ENCODE measurements around the gene GPC3. TPM values are rescaled to one million over a fixed set of nuclear protein-coding genes. Genes with fewer than 3 reads are reported as not detected.

The GPC3 gene
- total and polyA plus RNA-seq, 2 of the 4 experiments (the other 2 are of a cell fraction) = not detected

DNA sequence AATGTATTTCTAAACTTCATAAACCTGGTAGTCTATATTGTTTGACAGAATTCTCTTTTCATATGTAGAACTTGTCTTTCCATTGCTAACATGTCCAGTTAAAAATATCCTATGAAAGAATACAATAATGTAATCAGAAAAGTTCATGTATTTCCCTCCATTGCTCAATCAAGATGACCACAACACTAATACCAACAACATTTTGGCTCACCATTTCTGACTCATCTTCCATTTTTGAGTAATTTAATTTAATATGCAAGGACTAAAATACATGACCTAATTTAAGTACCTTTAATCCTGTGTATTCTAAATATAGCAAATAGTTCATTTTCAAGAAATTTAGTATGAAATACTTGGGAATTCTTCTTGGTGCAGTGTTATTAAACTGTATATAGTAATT, 330.6 kb downstream of the GPC3 start:
- Histone ChIP-seq H2BK120ac (ENCODE audit: low read depth, low read length) (no peak overlapping the region), H3K9me3 (ENCODE audit: control insufficient read depth, insufficient read depth, low read length) (no peaks in the 10 kb centered on the region), H3K27ac (ENCODE audit: insufficient read depth, low read length) (no peak overlapping the region), H3K4me3 (ENCODE audit: insufficient read depth, low read depth, low read length) (no peak overlapping the region), H2AK9ac (replicated peaks; ENCODE audit: low read depth, low read length, poor library complexity) (no peak overlapping the region), H2BK20ac (ENCODE audit: low read depth, low read length) (no peak overlapping the region), H4K91ac (ENCODE audit: insufficient read depth, low read depth, low read length) (no peak overlapping the region), H3K56ac (ENCODE audit: extremely low read depth, insufficient read depth, low read length) (no peak overlapping the region), H3K4ac (ENCODE audit: low read depth, low read length) (no peak overlapping the region), H4K5ac (ENCODE audit: low read depth, low read length) (no peak overlapping the region), H3K36me3 (ENCODE audit: control insufficient read depth, insufficient read depth, low read length) (no peaks in the 10 kb centered on the region), H4K20me1 (ENCODE audit: insufficient read depth, low read length) (no peaks in the 10 kb centered on the region), H3K4me1 (ENCODE audit: control insufficient read depth, insufficient read depth, low read length) (no peaks in the 10 kb centered on the region), H3K9ac (ENCODE audit: low read depth, low read length) (no peak overlapping the region), H3K23ac (ENCODE audit: low read depth, low read length) (no peak overlapping the region), H2AK5ac (ENCODE audit: low read depth, low read length) (no peak overlapping the region), H2BK5ac (ENCODE audit: low read depth, low read length, poor library complexity, severe bottlenecking) (no peak overlapping the region), H3K4me2 (ENCODE audit: low read depth, low read length) (no peak overlapping the region), H3K14ac (replicated peaks; ENCODE audit: low read depth, low read length) (no peak overlapping the region), H3K79me1 (ENCODE audit: low read depth in 1 of 2, low read length in 2 of 2) (no peaks in the 10 kb centered on the region), H3K27me3 (ENCODE audit: control insufficient read depth, insufficient read depth, low read length) (no peaks in the 10 kb centered on the region; the same call in 1 of the 2 replicates), H3K9me1 (ENCODE audit: insufficient read depth, low read length) (no peaks in the 10 kb centered on the region; the same call in 1 of the 2 replicates), H4K8ac (ENCODE audit: low read depth in 2 of 2, low read length in 2 of 2) (no peak overlapping the region), H3K18ac (ENCODE audit: low read depth, low read length) (no peak overlapping the region), H2AFZ (replicated peaks; ENCODE audit: low read length, poor library complexity) (no peak overlapping the region), H2BK15ac (ENCODE audit: low read depth, low read length) (no peak overlapping the region)
- ChIA-PET CTCF (no interaction called here), POLR2A (ENCODE audit: unreplicated experiment) (no interaction called here)
- no peak for TF ChIP-seq RCOR1 (IDR thresholded peaks at IDR 0.05; ENCODE audit: insufficient replicate concordance, low read length)
- TF ChIP-seq USF2 (IDR thresholded peaks at IDR 0.05; ENCODE audit: low read depth, low read length) = no peak
- TF ChIP-seq, protein P1, sequence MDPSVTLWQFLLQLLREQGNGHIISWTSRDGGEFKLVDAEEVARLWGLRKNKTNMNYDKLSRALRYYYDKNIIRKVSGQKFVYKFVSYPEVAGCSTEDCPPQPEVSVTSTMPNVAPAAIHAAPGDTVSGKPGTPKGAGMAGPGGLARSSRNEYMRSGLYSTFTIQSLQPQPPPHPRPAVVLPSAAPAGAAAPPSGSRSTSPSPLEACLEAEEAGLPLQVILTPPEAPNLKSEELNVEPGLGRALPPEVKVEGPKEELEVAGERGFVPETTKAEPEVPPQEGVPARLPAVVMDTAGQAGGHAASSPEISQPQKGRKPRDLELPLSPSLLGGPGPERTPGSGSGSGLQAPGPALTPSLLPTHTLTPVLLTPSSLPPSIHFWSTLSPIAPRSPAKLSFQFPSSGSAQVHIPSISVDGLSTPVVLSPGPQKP (IDR thresholded peaks at IDR 0.05; ENCODE audit: borderline replicate concordance, low read depth, low read length) = no peak
- TF ChIP-seq CEBPB (IDR thresholded peaks at IDR 0.05; ENCODE audit: low read depth, low read length) = peak; percentile 54; the same call in 1 of the 2 replicates
- intact Hi-C loops (cut with micrococcal nuclease) = no loop called here
- in situ Hi-C loops (cut with MboI; ENCODE audit: low sequenced_read_pairs) = no loop called here
- dilution Hi-C loops (cut with HindIII; ENCODE audit: low sequenced_read_pairs, unreplicated experiment) = no loop called here
- no TSS peak for BruUV-seq (replicated peaks)
- DNase-seq (peak; percentile 19), ATAC-seq (ENCODE audit: low read depth) (no peak)

All from IMR-90 (cell line).